WERI-Rb-1 (cell line): ENCODE results near the gene RANBP17.
A peak's percentile ranks its signal among the peaks of the same experiment; 100 is the strongest.

Experiments
- DNase-seq: peaks from one replicate; pipeline ENCODE4 v3.0.0-alpha.2; 2020
- H3K27ac ChIP-seq: fragments of 250-450 bp; sonication (Bioruptor Pico); 2 replicates; pipeline ENCODE4 v1.5.1; 2020; ENCODE audit warnings: mild to moderate bottlenecking, moderate library complexity
- H3K27me3 ChIP-seq: fragments of 250-450 bp; sonication (Bioruptor Pico); 2 replicates; pipeline ENCODE4 v1.5.1; 2021; ENCODE audit warnings: mild to moderate bottlenecking, low read depth, moderate library complexity; ENCODE audit not compliant: insufficient read depth, severe bottlenecking
- H3K36me3 ChIP-seq: fragments of 250-450 bp; sonication (Bioruptor Pico); 2 replicates; pipeline ENCODE4 v1.5.1; 2020; ENCODE audit warnings: mild to moderate bottlenecking, moderate library complexity
- H3K4me3 ChIP-seq: 2 replicates; pipeline ENCODE4 v1.5.1; 2011; ENCODE audit warnings: low read depth, mild to moderate bottlenecking, control low read depth, low read length
- H3K9me3 ChIP-seq: fragments of 250-450 bp; sonication (Bioruptor Pico); 2 replicates; pipeline ENCODE4 v1.5.1; 2021; ENCODE audit warnings: mild to moderate bottlenecking, moderate library complexity; ENCODE audit not compliant: severe bottlenecking
- TF ChIP-seq, protein P1 (sequence below): IDR thresholded peaks from 2 replicates; pipeline ENCODE4 v1.5.1; 2011; ENCODE audit warnings: low read depth, mild to moderate bottlenecking, control low read depth, inconsistent platforms, low read length

Gene RANBP17

DNA sequence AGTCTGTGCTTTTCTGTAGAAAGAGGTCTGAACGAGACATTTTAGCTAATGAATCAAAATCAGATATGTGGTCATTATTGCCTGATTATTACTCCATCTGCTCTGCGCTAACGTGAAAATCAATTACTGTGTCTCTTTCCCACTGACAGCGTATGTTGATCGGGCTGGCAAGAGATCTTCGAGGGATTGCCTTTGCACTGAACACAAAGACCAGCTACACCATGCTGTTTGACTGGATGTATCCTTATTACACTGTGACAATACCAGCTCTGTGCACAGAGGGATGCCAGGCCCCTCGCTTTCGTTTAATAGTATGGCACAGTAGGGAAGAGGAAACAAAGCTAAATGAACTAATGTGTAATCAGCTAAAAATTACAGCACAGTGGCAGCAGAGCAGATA, 343.6 kb downstream of the RANBP17 start:
- Histone ChIP-seq H3K9me3 (no peaks in the 10 kb centered on the region), H3K27ac (no peak overlapping the region), H3K27me3 (no peaks in the 10 kb centered on the region), H3K36me3 (no peaks in the 10 kb centered on the region), H3K4me3 (no peak overlapping the region)
- TF ChIP-seq, protein P1, sequence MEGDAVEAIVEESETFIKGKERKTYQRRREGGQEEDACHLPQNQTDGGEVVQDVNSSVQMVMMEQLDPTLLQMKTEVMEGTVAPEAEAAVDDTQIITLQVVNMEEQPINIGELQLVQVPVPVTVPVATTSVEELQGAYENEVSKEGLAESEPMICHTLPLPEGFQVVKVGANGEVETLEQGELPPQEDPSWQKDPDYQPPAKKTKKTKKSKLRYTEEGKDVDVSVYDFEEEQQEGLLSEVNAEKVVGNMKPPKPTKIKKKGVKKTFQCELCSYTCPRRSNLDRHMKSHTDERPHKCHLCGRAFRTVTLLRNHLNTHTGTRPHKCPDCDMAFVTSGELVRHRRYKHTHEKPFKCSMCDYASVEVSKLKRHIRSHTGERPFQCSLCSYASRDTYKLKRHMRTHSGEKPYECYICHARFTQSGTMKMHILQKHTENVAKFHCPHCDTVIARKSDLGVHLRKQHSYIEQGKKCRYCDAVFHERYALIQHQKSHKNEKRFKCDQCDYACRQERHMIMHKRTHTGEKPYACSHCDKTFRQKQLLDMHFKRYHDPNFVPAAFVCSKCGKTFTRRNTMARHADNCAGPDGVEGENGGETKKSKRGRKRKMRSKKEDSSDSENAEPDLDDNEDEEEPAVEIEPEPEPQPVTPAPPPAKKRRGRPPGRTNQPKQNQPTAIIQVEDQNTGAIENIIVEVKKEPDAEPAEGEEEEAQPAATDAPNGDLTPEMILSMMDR: no peak
- DNase-seq: no peak

DNA sequence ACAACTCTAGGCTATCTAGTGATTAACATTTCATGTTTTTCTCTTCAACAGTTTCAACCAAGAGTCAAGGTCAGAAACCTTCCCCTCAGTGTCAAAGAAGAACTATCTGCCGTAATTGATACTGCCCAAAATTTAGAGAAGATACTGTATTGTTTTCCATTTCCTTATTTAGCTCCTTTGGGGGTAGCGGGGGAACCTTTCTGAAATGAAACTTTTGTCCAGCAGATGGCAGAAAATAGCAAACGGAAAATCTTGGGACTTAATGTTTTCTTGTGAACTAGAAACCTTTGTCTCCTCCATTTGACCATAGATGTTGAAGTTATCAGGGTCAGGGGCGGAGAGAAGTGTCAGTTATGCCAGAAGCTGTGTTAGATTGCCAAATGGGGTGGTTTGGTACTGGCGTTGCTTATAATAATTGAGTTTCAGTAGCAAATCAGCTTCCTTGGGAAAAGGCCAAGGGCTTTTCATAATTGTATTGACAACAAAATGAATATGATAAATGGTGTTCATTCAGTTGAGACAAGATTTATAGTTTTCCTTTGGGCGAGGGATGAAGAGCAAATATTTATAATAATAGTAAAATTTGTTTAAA, 345.5 kb downstream of the RANBP17 start:
- H3K4me3 ChIP-seq: no peak overlapping the region
- TF ChIP-seq, protein P1: peak; percentile 24; the same call in 1 of the 2 replicates
- no peak overlapping the region for H3K27ac ChIP-seq
- DNase-seq: peak; percentile 17
- H3K36me3 ChIP-seq: no peaks in the 10 kb centered on the region
- H3K27me3 ChIP-seq: no peaks in the 10 kb centered on the region
- no peaks in the 10 kb centered on the region for H3K9me3 ChIP-seq

DNA sequence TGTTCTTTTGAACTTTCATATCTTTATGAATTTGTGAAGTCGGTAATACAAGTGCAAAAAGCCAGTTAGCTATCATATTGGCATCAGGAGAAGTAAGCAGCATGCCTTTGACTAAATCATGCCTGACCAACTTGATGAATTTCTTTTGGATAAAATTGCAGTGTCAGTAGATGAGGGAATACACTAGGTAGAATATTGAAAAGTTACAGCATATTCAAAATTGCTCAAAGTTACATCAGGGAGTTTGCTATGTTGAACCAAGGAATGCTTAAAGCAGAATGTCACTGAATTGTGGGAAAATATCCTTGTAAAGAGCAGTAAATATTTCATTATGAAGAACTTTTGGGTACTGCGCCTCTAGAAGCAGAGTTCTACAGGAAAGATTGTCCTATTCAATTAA, 360.1 kb downstream of the RANBP17 start:
- no peaks in the 10 kb centered on the region for H3K27me3 ChIP-seq
- no peak for DNase-seq
- H3K9me3 ChIP-seq: no peaks in the 10 kb centered on the region
- no peak overlapping the region for H3K4me3 ChIP-seq
- TF ChIP-seq, protein P1: no peak
- H3K27ac ChIP-seq: no peak overlapping the region
- no peaks in the 10 kb centered on the region for H3K36me3 ChIP-seq

GRCh38 chr5:171223927-171224326, 362.1 kb downstream of the RANBP17 start:
- no peaks in the 10 kb centered on the region for H3K27me3 ChIP-seq
- H3K4me3 ChIP-seq: no peak overlapping the region
- DNase-seq: no peak
- no peak overlapping the region for H3K27ac ChIP-seq
- no peaks in the 10 kb centered on the region for H3K9me3 ChIP-seq
- H3K36me3 ChIP-seq: no peaks in the 10 kb centered on the region
- TF ChIP-seq, protein P1: no peak

GRCh38 chr5:171226096-171226754, 364.4 kb downstream of the RANBP17 start:
- H3K27me3 ChIP-seq: no peaks in the 10 kb centered on the region
- no peak for DNase-seq
- TF ChIP-seq, protein P1: no peak

More at GRCh38 chr5:171226096-171226754, 364.4 kb downstream of the RANBP17 start:
- Histone ChIP-seq H3K36me3 (no peaks in the 10 kb centered on the region), H3K27ac (no peak overlapping the region), H3K9me3 (no peaks in the 10 kb centered on the region), H3K4me3 (no peak overlapping the region)
